ENCODE measurements around the gene ERN1.
A peak's percentile ranks its signal among the peaks of the same experiment; 100 is the strongest.

Gene ERN1

DNA sequence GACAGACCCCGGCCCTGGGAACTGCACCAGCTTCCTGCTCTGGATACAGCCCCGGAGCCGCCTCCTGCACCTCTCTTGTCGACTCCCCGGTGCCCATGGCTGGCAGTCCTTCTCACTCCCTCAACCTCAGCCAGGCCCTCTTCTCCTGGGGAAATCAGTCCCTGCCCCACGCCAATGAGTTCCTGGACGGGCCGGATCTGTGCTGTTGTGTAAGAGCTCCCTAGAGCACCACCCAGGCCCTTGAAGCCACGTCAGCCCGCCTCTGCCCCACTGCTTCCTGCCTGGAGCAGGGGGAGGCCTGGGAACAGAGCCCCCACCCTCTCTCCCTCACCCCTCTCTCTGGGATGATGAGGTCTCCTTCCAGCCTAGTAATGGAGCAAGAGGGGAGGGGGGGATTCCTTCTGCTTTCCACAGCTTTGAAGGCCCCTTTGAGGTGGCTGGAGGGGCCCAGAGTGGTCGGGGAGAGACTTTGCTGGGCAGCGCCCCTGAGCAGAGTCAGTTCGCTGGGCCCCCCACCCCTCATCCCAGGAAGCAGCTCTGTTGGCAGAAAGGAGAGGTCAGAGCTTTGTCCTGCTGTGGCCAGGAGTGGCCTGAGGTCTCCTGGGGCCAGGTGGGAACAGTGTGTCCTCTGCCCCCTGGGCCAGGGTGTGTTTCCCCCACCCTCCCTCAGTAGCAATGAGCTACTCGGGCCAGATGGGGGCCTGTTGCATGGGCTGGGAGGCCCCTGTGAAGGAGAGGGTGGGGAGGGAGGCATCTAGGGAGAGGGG, 128.0 kb downstream of the ERN1 start:
- no peak for DNase-seq

DNA sequence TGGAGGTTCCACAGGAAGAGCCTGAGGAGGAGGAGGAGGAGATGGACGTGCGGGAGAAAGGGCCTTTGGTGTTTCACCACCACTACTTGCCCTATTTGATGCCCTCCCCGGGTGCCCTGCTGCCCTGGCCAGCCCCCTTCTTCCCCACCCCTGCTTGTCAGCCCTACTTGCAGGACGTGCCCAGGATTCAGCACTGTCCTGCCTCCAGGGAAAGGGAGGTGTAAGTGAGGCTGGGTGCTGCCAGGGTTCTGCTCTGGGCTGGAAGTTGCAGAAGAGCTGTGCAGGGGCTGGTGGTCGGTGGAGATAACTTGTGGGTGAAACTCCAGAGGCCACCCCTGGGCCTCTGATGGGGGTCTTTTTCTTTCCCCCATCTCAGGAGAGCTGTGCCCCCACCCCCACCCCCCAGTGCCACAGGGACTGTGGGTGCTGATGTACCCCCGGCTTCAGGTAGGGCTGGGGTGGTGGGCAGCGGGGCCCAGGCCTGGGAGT, 128.8 kb downstream of the ERN1 start:
- DNase-seq: no peak

DNA sequence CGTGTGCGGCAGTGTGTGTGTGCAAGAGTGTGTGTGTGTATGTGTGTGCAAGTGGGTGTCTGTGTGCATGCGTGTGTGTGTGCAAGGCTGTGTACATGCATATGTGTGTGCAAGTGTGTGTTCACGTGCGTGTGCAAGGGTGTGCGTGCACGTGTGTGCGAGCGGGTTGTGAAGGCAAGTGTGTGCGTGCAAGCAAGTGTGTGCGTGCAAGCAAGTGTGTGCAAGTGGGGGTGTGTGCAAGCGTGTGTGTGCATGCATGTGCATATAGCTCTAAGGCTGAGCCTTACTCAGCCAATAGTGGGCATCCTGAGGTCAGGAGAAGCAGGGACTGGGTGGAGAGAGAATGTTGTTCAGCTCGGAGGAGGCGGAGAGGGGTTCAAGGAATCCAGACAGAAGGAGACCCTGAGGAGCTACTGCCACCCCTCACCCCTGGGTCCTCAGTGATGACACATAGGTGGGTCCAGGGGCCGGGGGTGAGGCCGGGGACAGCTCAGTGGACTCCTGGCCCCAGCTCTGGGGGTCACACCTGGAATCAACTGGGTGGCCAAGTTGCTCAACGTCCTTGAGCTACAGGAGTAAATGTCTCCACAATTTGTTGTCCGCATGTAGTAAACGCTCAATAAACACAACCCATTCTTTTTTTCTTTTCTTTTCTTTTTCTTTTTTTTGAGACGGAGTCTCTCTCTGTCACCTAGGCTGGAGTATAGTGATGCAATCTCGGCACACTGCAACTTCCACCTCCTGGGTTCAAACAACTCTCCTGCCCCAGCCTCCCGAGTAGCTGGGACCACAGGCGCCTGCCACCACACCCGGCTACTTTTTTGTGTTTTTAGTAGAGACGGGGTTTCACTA, 130.0 kb downstream of the ERN1 start:
- DNase-seq: no peak

DNA sequence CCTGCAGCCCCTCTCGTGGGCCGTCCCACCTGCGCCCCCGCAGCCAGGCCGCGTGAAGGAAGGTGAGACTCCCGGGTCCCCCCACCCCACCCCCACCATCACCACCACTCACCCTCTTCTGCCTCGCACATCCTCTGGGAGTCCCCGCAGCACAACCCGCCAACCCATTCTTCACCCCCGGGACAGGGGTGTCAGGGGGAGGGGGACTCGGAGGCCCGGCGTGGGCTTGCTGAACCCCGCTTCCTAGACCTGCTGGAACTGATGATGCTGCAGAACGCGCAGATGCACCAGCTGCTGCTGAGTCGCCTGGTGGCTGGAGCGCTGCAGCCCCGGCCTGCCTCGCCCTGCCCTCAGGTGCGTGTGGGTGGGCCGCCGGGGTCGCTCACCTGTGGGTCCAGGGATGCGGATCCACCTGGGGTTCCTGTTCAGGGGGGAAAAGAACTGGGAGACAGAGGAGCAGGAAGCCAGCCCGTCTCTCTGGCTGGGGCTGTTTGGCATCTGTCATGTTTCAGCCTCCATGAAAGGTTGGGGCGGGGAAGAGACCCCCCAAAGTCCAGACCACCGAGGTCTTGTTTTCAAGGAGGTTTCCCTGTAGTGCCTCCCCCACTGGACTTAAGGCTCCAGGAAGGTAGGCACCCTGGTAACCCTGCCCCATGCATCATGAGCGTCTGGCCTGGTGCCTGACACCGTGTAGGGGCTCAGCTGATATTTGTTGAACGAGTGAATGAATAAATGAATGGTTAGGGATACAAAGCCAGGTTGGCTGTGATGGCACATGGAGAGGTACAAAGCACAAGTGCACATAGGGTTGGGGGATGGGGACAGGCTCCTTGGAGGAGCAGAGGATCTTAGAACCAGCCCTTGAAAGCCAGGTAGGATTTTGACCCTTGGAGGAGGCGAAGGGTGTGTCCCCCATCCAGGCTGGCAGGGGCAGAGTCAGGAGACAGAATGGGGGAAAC, 130.9 kb downstream of the ERN1 start:
- DNase-seq: no peak

DNA sequence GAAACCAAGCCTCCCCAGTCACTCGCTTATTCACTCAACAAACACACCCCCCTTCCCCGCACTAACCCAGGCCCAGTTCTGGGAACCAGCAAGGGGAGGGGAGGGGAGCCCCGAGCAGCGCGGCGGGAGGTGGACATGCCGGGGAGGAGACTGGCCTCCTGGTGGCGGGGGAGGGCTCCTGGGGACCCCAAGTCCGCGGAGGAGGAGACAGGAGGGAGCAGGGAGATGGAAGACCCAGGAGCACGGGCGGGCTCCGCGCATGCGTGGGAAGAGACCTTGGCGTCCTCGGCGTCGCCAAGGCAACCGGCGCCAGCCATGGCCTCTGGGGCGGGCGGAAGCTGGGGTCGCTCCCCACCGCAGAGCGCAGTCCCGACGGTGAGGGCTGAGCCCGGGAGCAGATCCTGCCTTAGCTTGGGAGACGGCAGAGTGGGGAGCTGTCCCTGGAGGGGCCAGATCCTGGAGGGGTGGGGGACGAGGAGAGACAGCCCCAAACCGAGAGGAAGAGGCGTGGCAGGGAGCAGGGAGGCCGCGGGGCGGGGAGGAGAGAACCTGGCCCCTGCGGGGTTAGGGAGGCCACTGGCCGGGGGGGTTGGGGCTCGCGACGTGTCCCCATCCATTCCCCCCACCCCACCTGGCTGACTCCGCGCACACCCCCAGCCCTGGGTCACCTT, 131.8 kb downstream of the ERN1 start, which contains the start of gene PRR29:
PRR29 (plus strand) TSS at position 302 of the 671 bp plus-strand sequence; CDS start at position 316, 14 bp downstream.
- peak; percentile 84 for DNase-seq

DNA sequence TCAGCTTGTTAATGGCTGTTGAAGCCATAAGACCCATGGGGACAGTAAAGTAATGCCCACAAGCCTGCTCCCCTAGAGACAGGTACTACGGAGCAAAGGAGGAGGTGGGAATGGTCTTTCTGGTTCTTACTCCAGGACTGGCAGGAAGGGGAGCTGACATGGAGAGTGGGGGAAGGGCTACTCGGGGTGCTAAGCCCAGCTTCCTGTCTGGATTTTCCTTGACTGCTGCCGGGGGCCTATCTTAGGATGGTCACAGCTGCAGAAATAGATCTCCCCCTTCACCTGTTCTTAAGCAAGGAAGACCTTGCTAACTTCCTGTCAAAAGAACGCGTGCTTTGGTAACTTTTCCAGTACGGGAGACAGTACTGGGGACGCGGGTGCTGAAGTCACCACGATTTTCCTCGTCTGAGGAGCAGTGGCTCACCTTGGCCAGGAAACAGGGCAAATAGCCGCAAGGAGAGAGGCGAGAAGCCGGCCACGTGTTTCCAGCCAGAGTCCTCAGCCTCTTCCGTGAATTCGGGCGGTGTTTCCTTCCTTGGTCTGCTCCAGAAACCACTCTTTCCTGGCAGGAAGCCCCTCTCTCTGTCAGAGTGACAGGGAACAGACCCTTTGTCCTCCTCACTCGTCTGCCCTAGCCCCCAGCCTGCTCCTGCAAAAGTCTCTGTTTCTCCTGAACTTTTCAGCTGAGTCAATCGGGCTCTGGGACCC, 132.4 kb downstream of the ERN1 start:
- DNase-seq: no peak

DNA sequence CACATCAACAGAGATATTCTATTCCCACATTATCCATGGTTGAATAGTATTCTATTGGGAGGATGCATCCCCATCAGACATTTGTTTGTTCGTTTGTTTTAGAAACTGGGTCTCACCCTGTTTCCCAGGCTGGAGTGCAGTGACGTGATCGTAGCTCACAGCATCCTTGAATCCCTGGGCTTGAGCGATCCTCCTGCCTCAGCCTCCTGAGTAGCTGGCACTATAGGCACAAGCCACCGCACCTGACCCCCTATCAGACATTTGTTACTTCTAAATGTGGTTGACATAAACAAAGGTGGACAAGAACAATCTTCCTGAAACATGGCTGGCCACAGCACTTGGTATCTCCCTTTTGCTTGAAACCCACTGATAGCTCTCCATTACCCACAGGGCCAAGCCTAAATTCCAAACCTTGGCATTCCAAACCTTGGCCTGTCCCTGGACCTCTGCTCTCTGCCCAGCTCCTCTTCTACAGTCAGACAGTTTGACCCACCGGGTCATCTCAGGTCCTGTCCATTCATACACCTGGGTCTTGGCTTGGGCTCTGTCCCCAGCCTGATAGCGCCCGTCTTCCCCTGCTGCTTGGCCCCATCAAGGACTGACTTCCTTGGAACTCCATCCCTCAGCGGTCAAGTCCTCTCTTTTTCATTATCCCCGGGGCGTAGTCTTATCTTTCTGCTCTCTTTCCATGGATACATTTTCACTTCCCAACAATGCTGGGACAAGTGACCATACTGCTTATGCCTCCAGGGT, 133.3 kb downstream of the ERN1 start:
- DNase-seq: no peak

DNA sequence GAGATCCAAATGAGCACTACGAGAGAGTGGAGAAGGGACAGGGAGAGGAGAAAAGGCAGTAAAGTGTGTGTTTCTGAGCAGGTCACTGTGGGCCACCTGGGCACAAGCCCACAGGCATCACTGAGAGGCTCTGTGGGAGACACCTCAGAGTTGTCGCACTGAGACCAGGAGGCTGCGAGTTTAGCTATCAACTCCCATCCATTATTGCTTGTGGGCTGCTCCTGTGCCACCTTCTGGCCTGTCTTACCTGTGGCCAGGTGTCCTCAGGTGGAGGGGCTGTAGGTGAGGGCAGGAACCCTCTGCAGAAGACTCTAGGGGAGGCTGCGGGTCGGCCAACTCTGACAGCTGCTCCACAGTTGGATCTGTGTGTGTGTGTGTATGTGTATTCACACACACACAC, 134.3 kb downstream of the ERN1 start:
- DNase-seq: no peak

DNA sequence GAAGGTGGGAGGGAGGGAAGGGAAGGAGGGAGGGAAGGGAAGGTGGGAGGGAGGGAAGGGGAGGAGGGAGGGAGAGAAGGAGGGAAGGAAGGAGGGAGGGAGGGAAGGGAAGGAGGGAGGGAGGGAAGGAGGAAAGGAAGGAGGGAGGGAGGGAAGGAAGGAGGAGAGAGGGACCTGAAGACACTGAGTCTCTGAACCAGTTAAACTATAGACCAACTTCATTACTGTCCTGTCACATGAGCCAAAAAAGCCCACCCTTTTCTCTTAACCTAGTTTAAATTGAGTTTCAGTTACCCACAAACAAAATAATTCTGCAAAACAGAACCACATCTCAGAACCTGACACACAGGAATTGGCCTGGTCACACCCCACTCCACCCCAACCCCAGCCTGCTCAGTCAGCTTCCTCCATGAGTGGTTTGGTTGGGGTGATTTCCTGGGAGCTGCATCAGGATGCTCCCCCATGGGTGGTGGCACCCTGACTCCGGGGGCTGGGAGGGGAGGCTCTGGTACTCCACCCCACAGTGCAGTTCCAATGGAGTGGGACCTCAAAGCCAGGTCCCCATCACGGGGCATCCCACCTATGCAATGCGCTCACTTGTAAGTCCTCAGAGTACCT, 136.5 kb downstream of the ERN1 start:
- DNase-seq: no peak

DNA sequence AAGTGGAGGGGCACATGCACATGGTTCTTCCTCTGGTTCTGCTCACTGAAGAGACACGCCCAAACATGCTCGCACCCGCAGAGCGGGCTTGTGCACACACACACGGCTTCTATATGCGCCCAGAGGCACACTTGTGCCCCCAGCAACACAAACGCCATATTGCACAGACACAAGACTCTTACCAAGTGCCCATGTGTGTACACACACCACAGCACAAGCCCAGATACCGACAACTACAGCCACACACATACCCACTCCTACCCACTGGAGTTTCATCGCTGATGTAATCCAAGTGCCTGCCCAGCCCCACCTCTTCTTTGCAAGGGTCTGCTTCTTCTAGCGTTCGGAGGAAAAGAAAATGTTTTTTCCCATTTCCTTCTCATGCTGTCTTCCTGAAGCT, 138.3 kb downstream of the ERN1 start:
- DNase-seq: no peak

DNA sequence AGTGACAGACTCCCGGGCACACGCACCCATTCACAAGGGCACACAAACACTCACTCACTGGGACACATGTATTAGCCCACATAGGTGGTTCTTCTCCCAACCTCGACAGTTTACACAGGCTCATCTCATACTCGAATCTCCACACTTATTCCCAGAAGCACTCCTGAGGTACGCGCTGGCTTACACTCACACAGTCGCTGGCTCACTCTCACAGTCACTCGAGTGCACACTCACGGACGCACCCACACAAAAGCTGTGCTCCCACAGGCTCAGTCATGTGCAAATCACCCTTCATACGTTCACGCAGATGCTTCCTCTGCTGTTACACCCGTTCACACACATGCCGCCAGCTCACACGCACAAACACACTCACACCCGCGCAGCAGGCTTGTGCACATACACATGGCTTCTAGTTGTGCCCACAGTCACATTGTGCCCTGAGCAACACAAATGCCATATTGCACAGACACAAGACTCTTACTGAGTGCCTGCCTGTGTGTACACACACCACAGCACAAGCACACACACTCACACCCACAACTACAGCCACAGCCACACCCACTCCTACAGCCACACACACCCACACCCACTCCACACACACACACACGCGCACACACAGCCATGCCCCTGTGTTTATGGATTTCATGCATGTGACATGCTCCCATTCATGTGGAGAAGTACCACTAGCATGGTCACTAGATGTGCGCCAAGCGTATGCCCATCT, 140.2 kb downstream of the ERN1 start:
- no peak for DNase-seq
